Neural progenitor cell (in vitro differentiated cells): ENCODE measurements around the gene LRIG3. TPM values are rescaled to one million over a fixed set of nuclear protein-coding genes. Genes with fewer than 3 reads are reported as not detected.

Experiments used
- DNase-seq: peaks from one replicate; pipeline ENCODE4 v3.0.0-alpha.2; 2016; ENCODE audit warnings: low spot score
- H2AFZ ChIP-seq: fragments of 200-600 bp; sonication (generic); replicated peaks from 2 replicates; pipeline ENCODE4 v1.6.1; 2016; ENCODE audit warnings: antibody characterized with exemption
- H3F3A ChIP-seq: fragments of 200-600 bp; sonication (generic); 2 replicates; pipeline ENCODE4 v1.6.1; 2016; ENCODE audit warnings: antibody characterized with exemption, low read depth
- H3K27ac ChIP-seq: fragments of 200-600 bp; sonication (generic); 2 replicates; pipeline ENCODE4 v1.5.1; 2016; ENCODE audit warnings: mild to moderate bottlenecking
- H3K27me3 ChIP-seq: fragments of 200-600 bp; sonication (generic); 2 replicates; pipeline ENCODE4 v1.6.1; 2016; ENCODE audit warnings: mild to moderate bottlenecking, moderate library complexity
- H3K36me3 ChIP-seq: fragments of 200-600 bp; sonication (generic); 2 replicates; pipeline ENCODE4 v1.5.1; 2016
- H3K4me1 ChIP-seq: fragments of 200-600 bp; sonication (generic); 2 replicates; pipeline ENCODE4 v1.6.1; 2016; ENCODE audit warnings: mixed run types
- H3K4me2 ChIP-seq: fragments of 200-600 bp; sonication (generic); 2 replicates; pipeline ENCODE4 v1.6.1; 2016
- H3K4me3 ChIP-seq: fragments of 200-600 bp; sonication (generic); 2 replicates; pipeline ENCODE4 v1.5.1; 2016
- H3K79me2 ChIP-seq: fragments of 200-600 bp; sonication (generic); 2 replicates; pipeline ENCODE4 v1.6.1; 2016; ENCODE audit warnings: low read depth
- H3K9ac ChIP-seq: fragments of 200-600 bp; sonication (generic); 2 replicates; pipeline ENCODE4 v1.6.1; 2016
- H3K9me3 ChIP-seq: fragments of 200-600 bp; sonication (generic); 2 replicates; pipeline ENCODE4 v1.5.1; 2016; ENCODE audit warnings: low read depth
- H4K20me1 ChIP-seq: fragments of 200-600 bp; sonication (generic); 2 replicates; pipeline ENCODE4 v1.6.1; 2016; ENCODE audit warnings: low read depth
- H3K27ac Mint-ChIP-seq: 3 replicates; pipeline ENCODE4 v1.8.0; 2021; ENCODE audit warnings: mixed read lengths
- H3K27me3 Mint-ChIP-seq: 2 replicates; pipeline ENCODE4 v1.8.0; 2022; ENCODE audit warnings: low read depth, mild to moderate bottlenecking, inconsistent platforms, moderate library complexity, mixed read lengths; ENCODE audit not compliant: insufficient read depth
- H3K36me3 Mint-ChIP-seq: 3 replicates; pipeline ENCODE4 v1.8.0; 2021; ENCODE audit warnings: mixed read lengths
- H3K4me1 Mint-ChIP-seq: 3 replicates; pipeline ENCODE4 v1.8.0; 2021; ENCODE audit warnings: mixed read lengths
- H3K4me3 Mint-ChIP-seq: 3 replicates; pipeline ENCODE4 v1.8.0; 2021; ENCODE audit warnings: mild to moderate bottlenecking, moderate library complexity, mixed read lengths
- H3K9me3 Mint-ChIP-seq: 3 replicates; pipeline ENCODE4 v1.8.0; 2020; ENCODE audit warnings: mixed read lengths
- EZH2 ChIP-seq: fragments of 200-600 bp; sonication (generic); IDR thresholded peaks from 2 replicates; pipeline ENCODE4 v1.6.1; 2017; ENCODE audit warnings: antibody characterized with exemption, mild to moderate bottlenecking, moderate library complexity
- EZH2phosphoT487 ChIP-seq: fragments of 200-600 bp; sonication (generic); IDR thresholded peaks from 2 replicates; pipeline ENCODE4 v1.6.1; 2017; ENCODE audit warnings: antibody characterized with exemption
- total RNA-seq: library from RNA; depleted of rRNA; stranded (reverse); fragments of >200 nt; gene quantifications from 2 replicates; pipeline ENCODE4 v1.2.3, GENCODE V29; 2015; ENCODE audit warnings: low replicate concordance
- TF ChIP-seq, protein P1 (sequence below): fragments of 200-600 bp; sonication (generic); IDR thresholded peaks from 2 replicates; pipeline ENCODE4 v1.5.1; 2017; ENCODE audit warnings: antibody characterized with exemption, mild to moderate bottlenecking

LRIG3 gene
- total RNA-seq, 1 donor from 2014 or later = 67.5 TPM

DNA sequence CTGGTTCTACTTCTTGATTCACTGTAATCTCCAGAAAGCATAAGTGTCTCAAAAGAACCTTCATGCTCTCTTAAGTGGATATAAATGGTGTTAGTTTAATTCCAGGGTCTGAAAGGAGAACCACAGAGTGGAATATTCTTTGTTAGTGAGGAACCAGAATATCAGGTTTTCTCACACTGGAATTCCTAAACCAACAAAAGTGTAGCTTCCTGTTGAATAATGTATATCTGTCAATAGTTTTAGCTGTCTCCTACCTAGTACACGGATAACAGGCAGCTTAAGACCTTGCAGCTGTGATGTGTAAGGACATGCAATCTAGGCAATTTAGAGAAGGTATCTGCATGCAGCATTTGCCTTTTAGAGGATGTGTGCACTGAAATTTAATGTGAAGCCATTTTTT is 24.0 kb downstream of the LRIG3 start:
- Mint-ChIP-seq H3K27ac (no peak overlapping the region), H3K9me3 (peaks cover 3% of the 10 kb centered on the region), H3K27me3 (peaks cover 2% of the 10 kb centered on the region), H3K36me3 (peaks cover 45% of the 10 kb centered on the region), H3K4me3 (no peak overlapping the region), H3K4me1 (peaks cover 7% of the 10 kb centered on the region)
- Histone ChIP-seq H3K4me2 (no peak overlapping the region), H3K36me3 (peaks cover 5% of the 10 kb centered on the region), H3K4me3 (no peak overlapping the region), H3K9ac (no peak overlapping the region), H3K27ac (no peak overlapping the region), H3K4me1 (no peaks in the 10 kb centered on the region), H3F3A (no peaks in the 10 kb centered on the region), H3K79me2 (peaks cover 86% of the 10 kb centered on the region), H3K9me3 (no peaks in the 10 kb centered on the region), H3K27me3 (no peaks in the 10 kb centered on the region), H4K20me1 (peaks cover 33% of the 10 kb centered on the region), H2AFZ (no peak overlapping the region)
- no peak for DNase-seq
- TF ChIP-seq EZH2phosphoT487 (no peak), EZH2 (no peak)
- TF ChIP-seq, protein P1, sequence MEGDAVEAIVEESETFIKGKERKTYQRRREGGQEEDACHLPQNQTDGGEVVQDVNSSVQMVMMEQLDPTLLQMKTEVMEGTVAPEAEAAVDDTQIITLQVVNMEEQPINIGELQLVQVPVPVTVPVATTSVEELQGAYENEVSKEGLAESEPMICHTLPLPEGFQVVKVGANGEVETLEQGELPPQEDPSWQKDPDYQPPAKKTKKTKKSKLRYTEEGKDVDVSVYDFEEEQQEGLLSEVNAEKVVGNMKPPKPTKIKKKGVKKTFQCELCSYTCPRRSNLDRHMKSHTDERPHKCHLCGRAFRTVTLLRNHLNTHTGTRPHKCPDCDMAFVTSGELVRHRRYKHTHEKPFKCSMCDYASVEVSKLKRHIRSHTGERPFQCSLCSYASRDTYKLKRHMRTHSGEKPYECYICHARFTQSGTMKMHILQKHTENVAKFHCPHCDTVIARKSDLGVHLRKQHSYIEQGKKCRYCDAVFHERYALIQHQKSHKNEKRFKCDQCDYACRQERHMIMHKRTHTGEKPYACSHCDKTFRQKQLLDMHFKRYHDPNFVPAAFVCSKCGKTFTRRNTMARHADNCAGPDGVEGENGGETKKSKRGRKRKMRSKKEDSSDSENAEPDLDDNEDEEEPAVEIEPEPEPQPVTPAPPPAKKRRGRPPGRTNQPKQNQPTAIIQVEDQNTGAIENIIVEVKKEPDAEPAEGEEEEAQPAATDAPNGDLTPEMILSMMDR = no peak

DNA sequence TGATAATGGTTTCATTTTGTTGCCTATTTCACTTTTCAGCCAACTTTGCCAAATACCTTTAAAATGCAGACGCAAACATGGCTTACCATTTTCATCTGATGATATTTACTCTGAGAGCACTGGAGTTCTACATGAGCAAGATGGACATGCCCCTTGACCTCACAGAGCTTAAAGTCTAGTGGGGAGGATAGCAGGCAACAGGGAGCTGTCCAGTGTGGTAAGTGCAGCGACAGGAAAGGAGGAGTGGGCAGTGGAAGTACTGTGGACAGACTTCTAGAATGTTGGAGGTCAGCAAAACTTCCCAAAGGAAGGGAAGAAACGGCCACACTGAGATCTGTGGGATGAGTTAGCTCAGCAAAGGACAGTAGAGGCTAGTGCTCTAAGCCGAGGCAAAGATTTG is 25.3 kb downstream of the LRIG3 start:
- H3K27ac Mint-ChIP-seq = no peak overlapping the region
- H3K4me3 Mint-ChIP-seq = no peak overlapping the region
- Histone ChIP-seq H2AFZ (no peak overlapping the region), H3K79me2 (peaks cover 80% of the 10 kb centered on the region), H3K9ac (no peak overlapping the region), H4K20me1 (peaks cover 33% of the 10 kb centered on the region), H3K36me3 (peaks cover 5% of the 10 kb centered on the region), H3K27ac (no peak overlapping the region), H3K4me1 (no peaks in the 10 kb centered on the region), H3K9me3 (no peaks in the 10 kb centered on the region), H3F3A (no peaks in the 10 kb centered on the region), H3K4me2 (no peak overlapping the region), H3K4me3 (no peak overlapping the region), H3K27me3 (no peaks in the 10 kb centered on the region)
- peaks cover 2% of the 10 kb centered on the region for H3K27me3 Mint-ChIP-seq
- DNase-seq = no peak
- H3K4me1 Mint-ChIP-seq = peaks cover 7% of the 10 kb centered on the region
- no peak for TF ChIP-seq EZH2phosphoT487
- TF ChIP-seq EZH2 = no peak
- TF ChIP-seq, protein P1 = no peak
- H3K36me3 Mint-ChIP-seq = peaks cover 38% of the 10 kb centered on the region
- H3K9me3 Mint-ChIP-seq = peaks cover under 1% of the 10 kb centered on the region

DNA sequence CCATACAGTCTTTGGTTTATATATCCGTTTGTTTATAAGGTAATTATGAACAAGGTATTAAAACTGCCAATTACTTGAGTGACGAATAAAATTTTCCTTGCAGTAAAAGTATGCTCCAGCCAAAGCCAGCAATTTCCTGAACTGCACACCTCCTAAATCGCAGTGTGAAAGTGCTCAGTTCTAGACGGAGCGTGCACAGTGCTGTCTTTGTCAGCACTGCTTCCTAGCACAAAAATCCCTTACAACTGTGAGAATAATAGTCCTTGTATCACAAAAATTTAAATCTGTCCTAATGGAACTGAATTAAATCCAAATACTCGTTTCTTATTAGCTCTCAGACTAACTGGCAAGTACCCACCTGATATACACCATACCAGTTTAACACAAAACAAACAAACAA is 26.3 kb downstream of the LRIG3 start:
- no peaks in the 10 kb centered on the region for H3F3A ChIP-seq
- H3K4me1 ChIP-seq = no peaks in the 10 kb centered on the region
- peaks cover 33% of the 10 kb centered on the region for H4K20me1 ChIP-seq
- no peaks in the 10 kb centered on the region for H3K27me3 ChIP-seq
- Mint-ChIP-seq H3K27ac (no peak overlapping the region), H3K36me3 (peaks cover 39% of the 10 kb centered on the region), H3K4me3 (no peak overlapping the region), H3K4me1 (peaks cover 10% of the 10 kb centered on the region), H3K9me3 (no peaks in the 10 kb centered on the region), H3K27me3 (peaks cover 2% of the 10 kb centered on the region)
- no peak overlapping the region for H3K9ac ChIP-seq
- TF ChIP-seq, protein P1 = no peak
- TF ChIP-seq EZH2 (no peak), EZH2phosphoT487 (no peak)
- peaks cover 69% of the 10 kb centered on the region for H3K79me2 ChIP-seq
- H3K4me2 ChIP-seq = no peak overlapping the region
- no peaks in the 10 kb centered on the region for H3K9me3 ChIP-seq
- no peak overlapping the region for H3K27ac ChIP-seq
- H2AFZ ChIP-seq = no peak overlapping the region
- H3K36me3 ChIP-seq = no peaks in the 10 kb centered on the region
- H3K4me3 ChIP-seq = no peak overlapping the region
- no peak for DNase-seq

DNA sequence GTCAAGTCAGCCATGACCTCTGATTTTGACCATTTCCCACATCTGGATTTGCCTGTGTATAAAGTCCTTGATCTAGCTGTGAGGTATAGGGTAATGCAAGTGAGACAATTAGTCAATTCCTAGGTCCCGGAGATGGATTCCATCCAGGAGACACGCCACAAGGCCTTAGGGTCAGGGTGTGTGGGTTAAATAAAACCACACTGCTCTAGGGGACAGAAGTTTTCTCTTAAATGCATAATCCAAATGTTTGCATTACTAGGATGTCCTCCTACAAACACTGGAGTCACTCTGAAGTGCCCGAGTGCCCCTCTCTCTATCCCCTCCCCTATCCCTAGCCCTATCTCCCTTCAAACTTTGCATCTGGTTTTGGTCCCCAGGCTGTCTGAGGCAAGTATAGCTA is 26.8 kb downstream of the LRIG3 start:
- Mint-ChIP-seq H3K4me1 (peaks cover 10% of the 10 kb centered on the region), H3K27ac (no peak overlapping the region), H3K36me3 (peaks cover 35% of the 10 kb centered on the region), H3K4me3 (no peak overlapping the region), H3K9me3 (no peaks in the 10 kb centered on the region), H3K27me3 (peaks cover 2% of the 10 kb centered on the region)
- Histone ChIP-seq H3K27me3 (no peaks in the 10 kb centered on the region), H3K36me3 (no peaks in the 10 kb centered on the region), H4K20me1 (peaks cover 36% of the 10 kb centered on the region), H3K9ac (no peak overlapping the region), H3K4me1 (no peaks in the 10 kb centered on the region), H2AFZ (no peak overlapping the region), H3K4me2 (no peak overlapping the region), H3K4me3 (no peak overlapping the region), H3K79me2 (peaks cover 66% of the 10 kb centered on the region), H3K27ac (no peak overlapping the region), H3F3A (no peaks in the 10 kb centered on the region), H3K9me3 (no peaks in the 10 kb centered on the region)
- TF ChIP-seq EZH2 = no peak
- no peak for TF ChIP-seq EZH2phosphoT487
- TF ChIP-seq, protein P1 = no peak
- no peak for DNase-seq
